Spleen (tissue), 11 donors: ENCODE results near the gene NGEF. TPM values are rescaled to one million over a fixed set of nuclear protein-coding genes. Genes with fewer than 3 reads are reported as not detected.

Experiments used
- DNase-seq: peaks from one replicate; pipeline ENCODE4 v3.0.0-alpha.2; 2020
- H3K27ac ChIP-seq, 8 donors: fragments of 200-600 bp; sonication (generic) in 7 of 8; 1 replicate in 4 of 8; 2 replicates in 4 of 8; pipeline versions ENCODE4 v1.5.0 to v1.8.0; 2016 to 2021; ENCODE audit warnings: inconsistent platforms in 4 of 8, mild to moderate bottlenecking in 4 of 8, moderate library complexity in 1 of 8
- H3K27me3 ChIP-seq, 7 donors: fragments of 200-600 bp; sonication (generic) in 6 of 7; replicated peaks in 1 of 7; 1 replicate in 4 of 7; 2 replicates in 3 of 7; pipeline versions ENCODE4 v1.5.0 to v1.8.0; 2016 to 2021; ENCODE audit warnings: inconsistent platforms in 3 of 7, mild to moderate bottlenecking in 1 of 7
- H3K36me3 ChIP-seq, 6 donors: fragments of 200-600 bp; sonication (generic) in 5 of 6; 1 replicate in 4 of 6; 2 replicates in 2 of 6; pipeline versions ENCODE4 v1.5.0 to v1.8.0; 2016 to 2021; ENCODE audit warnings: inconsistent platforms in 2 of 6
- H3K4me1 ChIP-seq, 6 donors: fragments of 200-600 bp; sonication (generic) in 5 of 6; 1 replicate in 3 of 6; 2 replicates in 3 of 6; pipeline versions ENCODE4 v1.5.0 to v1.8.0; 2016 to 2021; ENCODE audit warnings: inconsistent platforms in 3 of 6
- H3K4me3 ChIP-seq, 8 donors: fragments of 200-600 bp; sonication (generic) in 7 of 8; 1 replicate in 4 of 8; 2 replicates in 4 of 8; pipeline versions ENCODE4 v1.5.0 to v1.8.0; 2016 to 2021; ENCODE audit warnings: inconsistent platforms in 4 of 8, mild to moderate bottlenecking in 4 of 8, moderate library complexity in 2 of 8
- H3K9me3 ChIP-seq, 8 donors: fragments of 200-600 bp; sonication (generic) in 7 of 8; 1 replicate in 4 of 8; 2 replicates in 4 of 8; pipeline versions ENCODE4 v1.5.0 to v1.8.0; 2016 to 2021; ENCODE audit warnings: inconsistent platforms in 4 of 8
- CTCF ChIP-seq, 11 experiments: fragments of 200-600 bp in 7 of 11; fragments of 450-650 bp in 4 of 11; sonication (generic) in 4 of 11; IDR thresholded peaks in 8 of 11; conservative IDR thresholded peaks in 3 of 11; 1 replicate in 7 of 11; 2 replicates in 4 of 11; pipeline versions ENCODE4 v1.4.0 to v1.8.0; 2016 to 2021; ENCODE audit warnings: antibody characterized with exemption in 11 of 11, inconsistent platforms in 4 of 11, mild to moderate bottlenecking in 1 of 11
- POLR2A ChIP-seq, 3 donors: fragments of 450-650 bp; IDR thresholded peaks; one replicate each; pipeline ENCODE4 v1.5.1; 2017; ENCODE audit warnings: antibody characterized with exemption in 3 of 3, mild to moderate bottlenecking in 1 of 3
- POLR2AphosphoS5 ChIP-seq, 3 donors: sonication (generic); formaldehyde crosslinking; IDR thresholded peaks; one replicate each; pipeline ENCODE4 v1.5.1; 2017; ENCODE audit warnings: antibody characterized with exemption in 3 of 3
- WGBS, 5 donors: extraction: QIAGEN DNeasy Blood & Tissue Kit in 3 of 5; methylation state at CpG; one replicate each; pipeline versions ENCODE4 v1.1.5 to v1.1.7; 2013 to 2018; 5-methylcytosine and 5-hydroxymethylcytosine counted together
- intact Hi-C: fragments of 100-400 bp; cut with DNase I; formaldehyde crosslinking; loops from one replicate; pipeline ENCODE4 v1.15.0; 2023; ENCODE audit warnings: low total_unique reads
- polyA plus RNA-seq, 3 donors: library from polyadenylated mRNA; stranded (reverse); fragments of 200-250 nt; gene quantifications; one replicate each; pipeline ENCODE4 v1.2.1, GENCODE V29; 2013
- total RNA-seq, 7 donors: library from RNA; depleted of rRNA in 3 of 7; stranded (reverse); fragments of >200 nt in 3 of 7; fragmentation: NEBNext Ultra II Directional in 4 of 7; extraction: Animal tissue kit (Norgen Biotek cat#: 25700) in 4 of 7; gene quantifications; one replicate each; pipeline versions ENCODE4 v1.1.0 to v1.2.1, GENCODE V29; 2016 to 2021
- donor health status: healthy with polysubstance abuse.
- donor health status: DM: no; HTN: no; CAD: no; lungs with moderate emphysema.
- donor health status: DM: no; HTN: no; CAD: no.
- donor health status: Bipolar disorder and iron deficiency.
- donor health status: healthy.
- donor health status: DM: no; HTN: no; CAD: no.
- donor health status: DM: yes; HTN: yes; CAD: no.

The NGEF gene
- total and polyA plus RNA-seq, 10 donors = 0.23 to 0.79 (median 0.43) TPM; not detected in 5

DNA sequence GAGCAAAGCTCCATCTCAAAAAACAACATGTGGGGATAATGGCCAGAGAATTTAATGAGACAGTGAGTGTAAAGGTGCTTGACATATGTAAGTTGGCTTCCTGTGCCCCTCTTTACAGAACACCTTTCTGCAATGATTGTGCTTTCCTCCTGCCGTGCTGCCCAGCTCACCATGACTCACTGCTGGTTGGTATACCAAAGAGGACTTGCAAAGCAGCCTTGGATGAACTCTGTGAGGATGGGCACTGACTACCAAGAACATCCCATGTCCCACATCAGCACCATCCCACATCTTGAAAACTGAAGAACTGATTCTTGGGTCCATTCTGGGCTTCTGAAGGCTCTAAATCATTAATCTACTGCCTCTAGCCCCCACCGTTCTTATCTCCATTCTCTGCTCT, 52.2 kb downstream of the NGEF start:
- peaks cover 0 to 9% (median 0%) of the 10 kb centered on the region in 7 donors for H3K27me3 ChIP-seq
- no peaks in the 10 kb centered on the region for H3K36me3 ChIP-seq
- no peak overlapping the region for H3K27ac ChIP-seq
- no peak for DNase-seq
- intact Hi-C loops = no loop called here
- 46 to 100% (median 81%) methylated on average over 2 of the region's 2 CpGs for WGBS, 5 donors
- peaks cover 0 to 18% (median 11%) of the 10 kb centered on the region in 8 donors for H3K9me3 ChIP-seq
- H3K4me3 ChIP-seq = no peak overlapping the region
- H3K4me1 ChIP-seq = peaks cover 0 to 25% (median under 1%) of the 10 kb centered on the region in 6 donors
- no peak for TF ChIP-seq POLR2AphosphoS5 (IDR thresholded peaks at IDR 0.05)
- TF ChIP-seq CTCF (IDR thresholded peaks at IDR 0.05 in 8 of 11, conservative IDR thresholded peaks at IDR 0.05 in 3 of 11) = no peak
- TF ChIP-seq POLR2A (IDR thresholded peaks at IDR 0.05) = no peak

DNA sequence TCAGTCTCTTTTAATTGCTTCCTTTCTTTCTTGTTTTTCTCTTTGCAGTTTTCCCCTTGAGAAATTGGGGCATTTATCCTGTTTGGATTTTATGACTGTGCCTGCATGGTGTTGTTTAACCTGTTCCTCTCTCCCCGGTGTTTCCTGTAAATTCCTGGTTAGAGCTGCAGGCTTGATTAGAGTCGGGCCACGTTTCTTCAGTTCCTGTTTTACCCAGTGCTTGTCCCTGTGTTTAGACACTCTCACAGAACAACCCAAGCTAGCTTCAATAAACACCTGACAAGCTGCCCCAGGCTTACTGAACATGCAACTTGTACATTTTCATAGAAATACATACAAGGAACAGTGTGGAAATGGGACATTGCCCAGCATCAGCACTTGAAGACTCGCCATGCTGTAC, 53.9 kb downstream of the NGEF start:
- TF ChIP-seq CTCF (IDR thresholded peaks at IDR 0.05 in 8 of 11, conservative IDR thresholded peaks at IDR 0.05 in 3 of 11) (no peak), POLR2A (IDR thresholded peaks at IDR 0.05) (no peak), POLR2AphosphoS5 (IDR thresholded peaks at IDR 0.05) (no peak)
- Histone ChIP-seq H3K9me3 (peaks cover 0 to 15% (median 11%) of the 10 kb centered on the region in 8 donors), H3K36me3 (no peaks in the 10 kb centered on the region), H3K4me1 (peaks cover 0 to 36% (median 4%) of the 10 kb centered on the region in 6 donors), H3K4me3 (no peak overlapping the region), H3K27ac (no peak overlapping the region), H3K27me3 (peaks cover 0 to 9% (median 0%) of the 10 kb centered on the region in 7 donors)
- WGBS, 5 donors = 65 to 74% (median 69%) methylated on average over 4 of the region's 4 CpGs
- intact Hi-C loops = no loop called here
- DNase-seq = no peak

DNA sequence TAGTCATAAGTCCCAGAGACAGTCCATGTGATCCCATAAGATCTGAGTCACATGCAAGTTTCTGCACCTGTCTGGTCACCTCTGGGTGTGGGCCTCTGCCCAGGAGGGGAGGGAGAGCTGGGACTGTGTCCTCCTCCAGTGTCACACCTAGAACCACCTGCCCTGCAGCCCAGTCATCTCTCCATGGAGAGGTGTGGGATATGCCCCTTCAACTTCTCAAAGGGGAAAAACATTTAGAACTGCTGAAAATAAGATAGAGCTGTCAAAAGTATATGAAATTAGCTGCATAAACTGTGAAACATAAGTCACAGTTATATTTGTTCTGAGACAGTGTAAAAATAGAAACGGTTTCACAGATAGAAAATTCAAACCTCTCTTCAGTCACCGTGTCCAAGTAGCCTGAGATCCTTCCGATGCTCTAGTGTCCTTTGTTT, 55.4 kb downstream of the NGEF start:
- intact Hi-C loops = no loop called here
- Histone ChIP-seq H3K4me3 (no peak overlapping the region), H3K36me3 (no peaks in the 10 kb centered on the region), H3K9me3 (peaks cover 0 to 15% (median 11%) of the 10 kb centered on the region in 8 donors), H3K27me3 (peaks cover 0 to 9% (median 0%) of the 10 kb centered on the region in 7 donors), H3K4me1 (peaks cover 0 to 36% (median 4%) of the 10 kb centered on the region in 6 donors), H3K27ac (no peak overlapping the region)
- no peak for DNase-seq
- TF ChIP-seq CTCF (IDR thresholded peaks at IDR 0.05 in 8 of 11, conservative IDR thresholded peaks at IDR 0.05 in 3 of 11) (no peak), POLR2A (IDR thresholded peaks at IDR 0.05) (no peak), POLR2AphosphoS5 (IDR thresholded peaks at IDR 0.05) (no peak)
- 56 to 74% (median 62%) methylated on average over 3 of the region's 3 CpGs for WGBS, 5 donors

DNA sequence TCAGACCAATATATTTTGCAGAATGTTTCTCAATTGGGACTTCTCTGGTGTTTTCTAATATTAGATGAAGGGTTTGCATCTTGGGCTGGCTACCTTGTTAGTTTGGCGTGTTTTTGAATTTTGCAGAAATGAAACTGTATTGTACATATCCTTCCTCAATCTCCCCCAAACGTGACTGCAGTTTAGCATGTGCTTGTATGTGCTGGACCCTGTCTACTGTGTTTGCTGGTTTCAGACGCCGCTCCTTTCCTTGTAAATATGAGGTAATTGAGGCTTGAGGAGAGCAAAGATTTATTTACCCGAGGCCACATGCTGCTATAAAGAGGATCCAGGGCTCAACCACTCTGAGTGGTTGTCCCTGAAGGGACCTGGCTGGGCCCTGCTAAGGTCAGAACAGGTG, 57.2 kb downstream of the NGEF start:
- TF ChIP-seq POLR2AphosphoS5 (IDR thresholded peaks at IDR 0.05) (no peak), POLR2A (IDR thresholded peaks at IDR 0.05) (no peak), CTCF (IDR thresholded peaks at IDR 0.05 in 8 of 11, conservative IDR thresholded peaks at IDR 0.05 in 3 of 11) (no peak)
- no peak overlapping the region for H3K4me3 ChIP-seq

More for the DNA sequence above, 57.2 kb downstream of the NGEF start:
- Histone ChIP-seq H3K4me1 (peaks cover 0 to 36% (median 4%) of the 10 kb centered on the region in 6 donors), H3K27me3 (no peaks in the 10 kb centered on the region), H3K36me3 (no peaks in the 10 kb centered on the region), H3K9me3 (no peaks in the 10 kb centered on the region), H3K27ac (peak overlapping the region in 3 of 8 donors; percentile 50 to 71 (median 65))
- intact Hi-C loops = no loop called here
- 40 to 66% (median 49%) methylated on average over 5 of the region's 5 CpGs for WGBS, 5 donors
- DNase-seq = no peak
